ENCODE results near the gene PTPRG.

- TF ChIP-seq CTCF (IDR thresholded peaks at IDR 0.05; ENCODE audit: insufficient read depth, low read depth, low read length), result peak; percentile 29
- TF ChIP-seq EZH2 (IDR thresholded peaks at IDR 0.05; ENCODE audit: insufficient read depth, low read length), result no peak
Observed at GRCh38 chr3:62229908-62230307, 668.5 kb downstream of the PTPRG start.
